ENCODE results near the gene SSRP1. TPM values are rescaled to one million over a fixed set of nuclear protein-coding genes. Genes with fewer than 3 reads are reported as not detected.
A peak's percentile ranks its signal among the peaks of the same experiment; 100 is the strongest.
"Not testable (repeated sequence)": the region's sequence is repeated elsewhere in the genome, so short reads cannot be mapped to it uniquely, and the experiment has no call there.

SSRP1 gene, protein sequence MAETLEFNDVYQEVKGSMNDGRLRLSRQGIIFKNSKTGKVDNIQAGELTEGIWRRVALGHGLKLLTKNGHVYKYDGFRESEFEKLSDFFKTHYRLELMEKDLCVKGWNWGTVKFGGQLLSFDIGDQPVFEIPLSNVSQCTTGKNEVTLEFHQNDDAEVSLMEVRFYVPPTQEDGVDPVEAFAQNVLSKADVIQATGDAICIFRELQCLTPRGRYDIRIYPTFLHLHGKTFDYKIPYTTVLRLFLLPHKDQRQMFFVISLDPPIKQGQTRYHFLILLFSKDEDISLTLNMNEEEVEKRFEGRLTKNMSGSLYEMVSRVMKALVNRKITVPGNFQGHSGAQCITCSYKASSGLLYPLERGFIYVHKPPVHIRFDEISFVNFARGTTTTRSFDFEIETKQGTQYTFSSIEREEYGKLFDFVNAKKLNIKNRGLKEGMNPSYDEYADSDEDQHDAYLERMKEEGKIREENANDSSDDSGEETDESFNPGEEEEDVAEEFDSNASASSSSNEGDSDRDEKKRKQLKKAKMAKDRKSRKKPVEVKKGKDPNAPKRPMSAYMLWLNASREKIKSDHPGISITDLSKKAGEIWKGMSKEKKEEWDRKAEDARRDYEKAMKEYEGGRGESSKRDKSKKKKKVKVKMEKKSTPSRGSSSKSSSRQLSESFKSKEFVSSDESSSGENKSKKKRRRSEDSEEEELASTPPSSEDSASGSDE
- 90.6 TPM for polyA plus RNA-seq (ENCODE audit: insufficient read length)

DNA sequence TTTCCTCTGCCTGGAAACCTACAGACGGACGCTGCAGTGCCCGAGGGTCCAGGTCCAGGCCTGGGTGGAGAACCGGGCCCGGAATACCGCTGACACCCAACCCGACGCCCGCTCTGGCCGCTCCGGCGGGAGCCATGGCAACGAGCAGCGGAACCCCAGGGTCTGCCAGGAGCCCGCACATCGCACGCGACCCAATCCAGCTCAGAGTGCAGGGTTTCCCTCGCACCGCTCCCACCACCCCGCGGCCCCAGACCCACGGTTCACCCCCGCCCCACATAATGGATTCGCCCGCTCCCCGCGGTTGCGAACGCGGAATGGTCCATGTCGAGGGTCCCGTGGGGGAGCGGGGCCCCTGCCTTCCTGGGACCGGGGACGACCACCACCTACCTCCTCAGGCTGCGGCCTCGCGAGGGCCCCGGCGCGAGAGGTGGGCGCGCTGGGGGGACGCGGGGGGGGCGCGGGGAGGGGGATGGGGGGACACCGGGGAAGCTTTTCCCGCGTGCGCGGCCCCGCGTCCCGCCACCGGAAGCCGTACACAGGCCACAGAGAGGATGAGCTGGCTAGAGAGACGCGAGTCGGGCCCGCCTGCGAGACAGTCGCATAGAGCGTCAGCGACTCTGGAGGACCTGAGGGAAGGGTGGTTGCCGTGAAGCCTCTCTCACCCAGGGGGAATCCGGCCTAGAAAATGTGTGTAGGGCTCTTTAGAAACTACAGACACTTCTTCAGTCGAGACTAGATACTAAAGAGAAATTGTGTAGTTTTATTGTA, at the start of gene SSRP1:
Gene SSRP1, minus strand, starts transcription at position 550 of the 768 bp plus-strand sequence. CDS start 771 bp downstream, outside the sequence.
- DNase-seq = peak; percentile 87

DNA sequence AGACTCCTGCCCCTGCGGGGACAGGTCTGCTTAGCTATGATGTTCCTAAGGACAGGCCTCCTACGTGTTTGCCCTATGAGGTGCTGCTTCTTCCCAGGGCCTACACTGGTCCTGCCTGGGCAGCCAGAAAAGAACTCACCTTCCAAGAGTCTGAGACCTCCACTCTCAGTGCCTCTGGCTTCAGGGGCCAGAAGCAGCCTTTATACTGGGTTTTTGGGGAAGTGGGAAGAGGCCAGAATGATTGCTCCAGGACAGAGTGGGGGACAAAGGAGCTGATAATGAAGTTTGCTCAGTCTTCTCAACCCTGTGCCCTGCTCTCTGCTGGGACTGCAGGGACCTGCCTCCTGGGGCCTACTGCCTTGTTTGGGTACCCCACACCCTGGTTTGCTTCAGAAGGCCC, 45.3 kb upstream of the SSRP1 start, which contains the start of gene PRG3:
Gene PRG3, minus strand, starts transcription at position 176 of the 400 bp plus-strand sequence. CDS start 442 bp downstream, outside the sequence.
- no peak for DNase-seq

DNA sequence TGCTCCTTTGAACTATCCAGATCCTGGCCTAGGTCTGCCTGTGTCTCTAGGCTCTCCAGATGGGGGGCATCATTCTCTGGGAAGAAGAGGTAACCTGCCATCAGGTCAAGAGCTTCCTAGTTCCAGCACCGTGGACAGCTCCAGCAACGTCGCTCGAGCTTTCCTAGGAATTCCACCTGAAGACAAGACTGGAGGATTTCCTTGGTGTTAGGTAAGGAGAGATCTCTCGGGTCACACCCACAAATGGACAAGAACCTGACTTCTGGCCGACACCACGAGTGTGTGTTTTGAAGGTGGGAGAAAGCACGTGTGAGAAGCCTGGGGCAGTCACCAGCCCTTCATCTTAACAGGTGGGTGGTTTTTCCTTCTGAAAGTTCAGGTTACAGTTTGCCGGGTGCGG, 44.0 kb upstream of the SSRP1 start:
- DNase-seq = no peak

DNA sequence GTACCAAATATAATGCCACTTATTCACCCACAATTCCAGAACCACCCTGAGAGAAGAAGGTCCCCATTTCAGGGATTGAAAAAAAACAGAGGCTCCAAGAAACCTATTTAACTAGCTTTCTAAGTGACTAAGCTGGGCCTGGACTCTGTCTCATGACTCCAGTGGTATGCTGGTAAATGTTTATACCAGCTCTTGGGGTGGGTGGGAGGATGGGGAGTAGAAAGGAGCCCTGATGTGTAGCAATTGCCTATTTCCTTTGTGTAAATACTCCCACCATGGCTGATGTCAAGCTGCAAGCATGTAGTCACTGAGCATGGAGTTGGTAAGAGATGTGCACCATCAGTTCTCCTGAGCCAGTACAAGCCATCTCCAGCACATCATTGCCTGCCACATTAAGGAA, 42.5 kb upstream of the SSRP1 start:
- no peak for DNase-seq

DNA sequence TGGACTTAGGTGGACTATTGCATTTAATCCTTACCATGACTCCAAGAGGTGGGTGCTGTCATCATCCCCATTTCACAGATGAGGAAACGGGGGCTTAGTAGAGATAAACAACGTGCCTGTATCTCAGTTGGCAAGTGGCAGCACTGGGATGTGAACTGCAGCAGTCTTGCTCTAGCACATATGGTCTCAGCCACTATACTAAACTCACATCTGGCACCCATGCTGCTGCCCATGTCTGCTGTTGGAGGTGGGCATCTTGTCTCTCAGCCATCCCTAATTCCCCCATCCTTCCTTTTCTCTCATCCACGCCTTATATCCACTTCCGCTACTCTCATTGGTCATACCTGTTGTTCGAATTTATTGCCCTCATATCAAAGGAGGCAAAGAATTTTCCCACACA, 41.4 kb upstream of the SSRP1 start:
- no peak for DNase-seq

DNA sequence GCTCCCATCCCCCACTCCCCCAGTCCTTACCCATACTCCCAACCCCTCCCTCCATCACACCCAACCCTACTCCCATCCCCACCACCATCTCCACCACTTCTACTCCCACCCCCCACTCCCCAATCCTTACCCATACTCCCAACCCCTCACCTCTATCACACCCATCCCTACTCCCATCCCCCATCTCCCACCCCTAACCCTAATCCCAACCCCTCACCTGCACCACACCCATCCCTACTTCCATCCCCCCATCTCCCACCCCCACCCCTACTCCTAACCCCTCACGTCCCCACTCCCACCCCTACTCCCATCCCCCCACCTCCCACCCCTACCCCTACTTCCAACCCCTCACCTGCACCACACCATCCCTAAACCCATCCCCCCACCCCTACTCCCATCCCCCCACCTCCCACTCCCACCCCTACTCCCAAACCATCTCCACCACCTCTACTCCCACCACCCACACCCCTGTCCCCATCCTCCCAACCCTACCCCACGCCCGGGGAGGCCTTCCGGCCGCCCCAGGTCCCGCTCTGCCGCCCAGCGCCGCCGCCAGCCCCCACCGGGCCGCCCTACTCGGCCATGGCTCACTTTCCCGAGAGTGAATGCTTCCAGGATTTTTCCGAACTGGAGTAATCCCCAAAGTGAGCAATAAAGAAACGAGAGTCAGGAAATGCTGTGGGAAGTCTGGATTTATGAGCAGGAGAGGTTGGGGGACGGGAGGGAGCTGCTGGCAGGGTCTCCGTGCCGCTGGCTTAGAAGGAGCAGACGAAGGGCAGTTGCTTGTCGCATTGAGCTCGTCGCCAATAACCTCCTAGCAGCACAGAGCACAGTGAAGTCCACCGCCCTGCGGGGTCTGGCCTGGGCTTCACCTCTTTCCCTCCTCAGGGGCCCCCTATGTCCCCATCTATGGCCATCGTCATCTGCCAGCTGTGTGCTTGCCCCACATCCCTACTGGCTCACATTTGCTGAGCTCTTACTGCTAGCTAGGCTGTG, 40.7 kb upstream of the SSRP1 start:
- DNase-seq = no peak

DNA sequence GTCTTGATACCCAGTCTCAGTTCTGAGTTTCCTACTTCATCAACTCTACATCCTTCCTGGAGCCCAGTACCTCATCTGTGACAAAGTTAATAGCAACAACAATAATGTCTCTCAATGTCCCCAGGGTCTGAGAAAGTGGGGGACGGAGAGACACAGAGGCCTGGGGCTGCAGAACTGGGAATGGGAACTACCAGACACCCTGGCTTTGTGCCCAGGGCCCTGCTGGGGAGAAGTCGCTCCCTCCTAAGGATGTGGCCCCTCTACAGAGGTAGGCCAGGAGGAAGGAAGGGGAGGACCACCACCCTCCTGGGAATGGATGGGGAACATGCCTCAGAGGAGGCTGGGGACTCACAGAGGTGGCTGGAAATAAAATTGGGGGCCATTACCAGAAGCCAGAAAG, 39.8 kb upstream of the SSRP1 start:
- DNase-seq = no peak

DNA sequence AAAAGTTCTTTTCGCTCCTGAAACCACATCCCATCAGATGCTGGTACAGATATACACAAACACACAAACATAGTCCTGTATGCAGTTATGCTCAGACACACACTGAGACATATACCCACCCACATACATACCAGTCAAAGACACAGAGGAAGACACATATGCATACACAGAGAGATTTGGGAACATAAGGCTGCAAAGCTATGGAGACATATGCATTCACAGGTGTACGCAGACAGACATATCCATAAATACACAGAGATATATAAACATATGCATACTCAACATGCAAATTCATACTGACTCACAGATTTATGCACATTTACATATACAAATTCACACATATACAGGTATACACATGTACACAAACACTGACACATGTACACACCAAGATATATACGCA, 39.3 kb upstream of the SSRP1 start:
- no peak for DNase-seq

DNA sequence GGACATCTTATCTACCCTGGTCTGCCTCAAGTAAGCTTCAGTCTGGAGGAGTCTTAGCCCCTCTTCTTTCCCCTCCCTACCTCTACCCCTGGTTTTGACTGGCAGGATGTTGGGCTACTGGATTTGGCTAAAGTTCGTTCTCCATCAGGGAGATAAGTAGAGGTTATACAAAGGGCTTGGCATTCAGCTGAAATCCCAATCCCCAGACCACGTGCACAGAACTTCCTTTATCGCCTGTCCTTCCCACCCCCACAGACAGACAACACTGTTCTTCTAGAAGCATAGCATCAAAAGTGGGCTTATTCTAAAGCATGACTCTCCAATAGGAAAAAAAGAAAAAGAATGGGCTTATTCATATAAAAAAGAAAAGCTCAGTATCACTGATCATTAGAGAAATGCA, 37.5 kb upstream of the SSRP1 start:
- no peak for DNase-seq

DNA sequence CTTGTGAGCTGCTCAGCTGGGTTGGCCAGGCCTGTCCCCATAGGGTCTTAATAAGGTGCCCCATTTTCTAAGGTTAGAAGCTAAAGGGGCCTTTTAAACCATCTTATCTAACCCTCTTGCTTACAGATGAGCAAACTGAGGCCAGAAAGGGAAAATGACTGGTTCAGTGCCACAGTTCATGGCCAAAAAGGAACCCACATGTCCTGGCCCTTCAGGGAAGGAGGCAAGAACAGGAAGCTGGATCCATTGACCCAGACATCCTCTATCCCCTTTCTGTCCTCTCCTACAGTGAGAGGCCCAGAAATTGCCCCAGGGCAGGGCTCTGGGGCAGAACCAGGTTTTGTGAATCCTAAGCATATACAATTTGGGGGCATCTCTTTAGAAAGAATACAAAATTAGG, 35.2 kb upstream of the SSRP1 start:
- DNase-seq = no peak

DNA sequence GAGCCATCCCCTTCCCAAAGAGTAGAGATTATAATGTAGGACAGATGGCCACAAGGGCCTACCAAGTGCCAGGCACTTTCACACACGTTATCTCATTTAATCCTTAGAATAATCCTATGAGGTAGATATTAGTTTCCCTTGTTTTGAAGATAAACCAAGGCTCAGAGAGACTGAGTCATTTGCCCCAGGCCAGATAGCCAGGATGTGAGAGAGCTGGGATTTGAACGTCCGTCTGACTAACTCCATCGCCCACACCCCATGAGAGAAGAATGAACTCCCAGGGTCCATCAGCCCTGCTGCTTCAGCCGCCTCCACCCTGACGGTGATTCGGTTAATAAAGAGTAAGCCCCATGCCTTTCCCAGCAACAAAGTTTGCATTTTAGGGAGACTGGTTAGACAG, 34.6 kb upstream of the SSRP1 start:
- no peak for DNase-seq

DNA sequence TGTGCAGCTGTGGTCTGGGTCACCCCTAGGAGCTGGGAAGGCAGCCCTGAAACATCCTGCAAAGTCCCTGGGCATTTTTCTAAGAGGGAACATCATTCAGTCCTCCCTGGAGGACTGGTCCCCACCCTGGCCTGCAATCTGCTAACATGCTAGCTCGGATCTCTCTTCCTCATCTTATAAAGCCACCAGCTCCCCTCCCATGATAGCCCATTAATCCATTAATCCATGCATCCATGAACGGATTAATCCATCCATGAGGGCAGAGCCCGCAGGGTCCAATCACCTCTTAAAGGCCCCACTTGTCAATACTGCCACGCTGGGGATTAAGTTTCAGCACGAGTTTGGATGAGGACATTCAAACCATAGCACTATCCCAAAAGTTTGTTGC, 33.1 kb upstream of the SSRP1 start:
- DNase-seq = no peak

DNA sequence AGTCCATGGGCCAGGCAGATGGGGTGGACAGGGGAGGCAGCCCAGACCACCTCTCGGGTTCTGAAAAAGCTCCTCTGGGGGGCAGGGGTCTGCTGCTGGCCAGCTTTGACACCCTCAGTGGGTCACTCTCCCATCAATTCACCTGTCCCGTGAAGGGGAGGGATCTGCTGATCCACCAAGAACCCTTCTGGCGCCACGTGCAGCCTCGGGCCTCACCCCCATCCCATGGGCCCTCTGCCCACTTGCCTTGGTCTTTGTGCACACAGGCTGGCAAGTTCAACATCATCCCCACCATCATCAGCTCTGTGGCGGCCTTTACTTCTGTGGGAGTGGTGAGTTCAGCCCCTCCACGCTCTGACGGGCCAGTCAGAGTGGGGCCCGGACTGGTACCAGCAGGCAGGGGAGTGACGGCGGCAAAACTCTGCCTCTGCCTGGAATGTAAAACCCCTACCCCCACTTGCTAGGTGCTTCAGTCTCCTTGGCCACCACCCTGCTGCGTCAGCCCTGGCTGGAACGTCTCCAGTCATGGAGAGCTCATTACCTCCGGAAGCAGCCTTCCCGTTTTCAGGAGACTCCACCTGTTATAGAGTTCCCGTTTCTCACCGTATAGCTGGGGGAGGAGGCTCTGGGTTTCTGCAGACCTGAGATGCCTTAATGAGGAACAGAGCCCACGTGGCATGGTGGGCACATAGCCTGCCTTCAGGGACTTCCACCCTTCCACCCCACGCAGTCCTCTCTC, 32.6 kb upstream of the SSRP1 start:
- no peak for DNase-seq

DNA sequence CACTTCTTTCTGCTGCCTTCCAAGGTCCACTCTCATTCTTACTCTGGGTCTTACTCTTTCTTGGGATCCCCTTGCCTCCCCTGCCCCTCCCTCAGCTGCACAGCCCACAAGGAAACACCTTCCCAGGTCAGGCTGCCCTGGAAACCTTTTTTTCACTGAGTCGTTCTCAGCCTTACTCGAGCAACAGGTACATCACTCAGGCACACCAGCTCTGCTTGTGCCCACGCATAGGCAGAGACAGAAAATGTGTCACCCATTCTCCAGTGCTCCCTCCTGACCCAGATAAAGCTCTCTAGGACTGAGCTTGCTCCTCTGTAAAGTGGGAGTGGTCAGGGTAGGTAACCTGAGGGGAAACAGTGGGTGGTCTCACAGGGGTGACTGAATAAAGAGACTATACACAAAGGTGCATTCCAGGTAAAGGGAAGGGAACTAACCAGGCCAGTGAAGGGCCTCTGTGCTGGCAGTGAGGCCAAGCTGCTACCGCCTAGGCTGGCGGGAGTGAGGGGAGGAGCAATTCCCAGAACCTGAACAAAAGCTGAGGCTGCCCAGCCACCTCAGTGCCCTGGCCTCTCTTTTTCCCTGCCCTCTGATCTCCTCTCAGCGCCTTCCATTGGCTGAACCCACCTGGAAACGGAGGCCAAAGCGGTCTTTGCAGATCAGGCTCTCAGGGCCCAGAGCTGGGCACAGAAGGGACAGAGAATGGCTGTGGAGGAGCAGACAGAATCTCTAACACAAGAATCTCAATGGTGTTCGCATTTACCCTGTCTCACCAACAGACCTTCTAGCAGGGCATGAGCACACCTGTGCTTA, 29.4 kb upstream of the SSRP1 start:
- no peak for DNase-seq

DNA sequence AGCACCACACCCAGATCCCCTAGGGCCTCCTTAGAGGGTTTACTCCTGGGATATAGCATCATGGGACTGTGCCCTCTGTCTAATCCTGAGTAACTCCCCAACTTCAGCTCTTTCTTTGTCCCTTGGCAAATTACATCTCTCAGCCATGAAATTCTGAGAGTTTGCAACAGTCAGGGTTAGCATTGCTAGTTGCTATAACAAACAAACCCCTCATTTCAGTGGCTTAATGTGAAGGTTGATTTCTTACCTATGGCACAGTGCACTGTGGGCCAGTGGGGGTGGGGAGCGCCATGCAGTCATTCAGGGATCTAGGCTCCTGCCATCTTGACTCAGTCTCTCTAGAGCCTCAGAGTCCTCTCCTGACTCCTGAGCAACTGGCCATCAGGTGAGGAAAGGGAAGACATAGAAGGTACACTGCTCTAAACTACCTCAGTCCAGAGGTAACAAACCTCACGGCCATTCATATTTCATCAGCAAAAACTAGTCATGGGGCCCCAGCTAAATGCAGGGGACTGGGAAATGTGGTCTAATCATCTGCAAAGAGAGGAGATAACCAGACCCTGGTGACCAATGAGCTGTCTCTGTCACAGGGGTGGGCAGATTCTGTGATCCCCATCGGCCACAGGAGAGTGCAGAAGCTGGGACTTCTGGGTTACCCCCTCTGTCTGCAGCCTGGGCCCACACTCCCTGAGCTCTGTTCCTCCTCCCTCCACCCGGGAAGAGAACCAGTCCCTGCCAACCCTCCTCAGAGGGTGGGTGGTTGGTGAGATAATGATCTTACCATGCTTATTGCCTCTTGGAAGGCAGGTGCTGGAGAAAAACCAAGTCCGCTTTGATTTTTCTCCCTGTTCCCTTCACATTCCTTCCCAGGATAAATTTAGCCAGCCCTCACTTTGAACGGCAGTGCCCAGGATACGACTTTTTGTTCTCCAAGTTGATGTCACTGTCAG, 27.7 kb upstream of the SSRP1 start:
- DNase-seq = no peak

DNA sequence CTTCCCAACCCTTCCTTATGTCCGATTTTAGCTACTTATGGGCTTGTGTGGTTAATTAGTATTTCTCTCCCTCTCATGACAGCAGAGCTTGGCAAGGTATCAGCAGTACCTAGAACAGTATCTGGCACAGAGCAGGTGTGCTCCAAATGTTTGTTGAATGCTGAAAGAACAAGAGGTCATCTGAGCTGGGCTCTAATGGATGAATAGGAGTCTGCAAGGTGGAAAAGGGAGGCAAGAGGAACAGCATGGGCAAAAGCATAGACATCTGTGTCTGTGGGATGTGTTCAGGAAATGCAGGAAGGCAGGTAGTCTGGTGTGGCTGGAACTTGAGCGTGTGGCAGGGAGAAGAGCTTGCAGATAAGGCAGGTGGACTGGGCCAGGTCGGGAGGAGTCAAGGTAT, 26.2 kb upstream of the SSRP1 start:
- DNase-seq = no peak

DNA sequence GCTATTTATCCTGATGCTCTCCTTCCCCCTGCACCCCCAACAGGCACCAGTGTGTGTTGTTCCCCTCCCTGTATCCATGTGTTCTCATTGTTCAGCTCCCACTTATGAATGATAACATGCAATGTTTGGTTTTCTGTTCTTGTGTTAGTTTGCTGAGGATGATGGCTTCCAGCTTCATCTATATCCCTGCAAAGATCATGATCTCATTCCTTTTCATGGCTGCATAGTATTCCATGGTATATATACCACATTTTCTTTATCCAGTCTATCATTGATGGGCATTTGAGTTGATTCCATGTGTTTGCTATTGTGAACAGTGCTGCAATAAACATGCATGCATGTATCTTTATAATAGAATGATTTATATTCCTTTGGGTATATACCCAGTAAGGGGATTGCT, 25.7 kb upstream of the SSRP1 start:
- not testable (repeated sequence) for DNase-seq

DNA sequence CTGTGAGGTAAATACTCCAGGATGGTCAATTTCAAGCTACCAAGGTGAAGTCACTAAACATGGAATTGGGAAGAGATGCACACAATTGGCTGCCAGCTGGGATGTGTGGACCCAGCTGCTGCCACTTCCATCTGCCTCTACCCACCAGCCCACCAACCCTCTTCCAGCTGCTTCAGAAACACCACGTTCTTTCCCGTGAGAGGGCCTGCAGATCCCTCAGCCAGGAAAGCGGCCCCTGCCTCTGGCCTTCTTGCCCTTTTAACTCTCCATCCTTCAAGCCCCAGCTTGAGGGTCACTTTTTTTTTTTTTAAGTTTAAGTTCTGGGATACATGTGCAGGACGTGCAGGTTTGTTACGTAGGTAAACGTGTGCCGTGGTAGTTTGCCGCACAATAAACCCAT, 25.3 kb upstream of the SSRP1 start:
- no peak for DNase-seq
